ENCODE data around the gene MARK1.

DNA sequence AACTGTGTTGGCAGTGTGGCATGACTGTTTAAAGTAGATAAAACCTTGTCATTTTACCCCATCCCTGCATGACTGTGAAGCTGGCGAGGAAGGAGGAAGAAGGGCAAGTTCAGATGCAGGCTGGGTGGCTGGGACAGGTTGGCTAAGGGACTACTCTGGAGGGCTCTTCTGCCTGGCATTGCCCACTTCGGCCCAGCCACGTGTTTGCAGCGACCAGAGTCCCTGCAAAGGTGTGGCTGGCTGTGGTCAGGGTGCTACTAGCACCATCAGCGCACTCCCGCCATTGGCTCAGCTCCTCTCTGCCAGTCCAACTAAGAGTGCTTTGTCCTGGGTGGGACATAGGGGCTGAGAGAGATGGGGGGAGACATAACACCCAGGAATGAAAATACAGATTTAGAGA lies 169.4 kb downstream of the MARK1 start:
- TF ChIP-seq, protein P1, sequence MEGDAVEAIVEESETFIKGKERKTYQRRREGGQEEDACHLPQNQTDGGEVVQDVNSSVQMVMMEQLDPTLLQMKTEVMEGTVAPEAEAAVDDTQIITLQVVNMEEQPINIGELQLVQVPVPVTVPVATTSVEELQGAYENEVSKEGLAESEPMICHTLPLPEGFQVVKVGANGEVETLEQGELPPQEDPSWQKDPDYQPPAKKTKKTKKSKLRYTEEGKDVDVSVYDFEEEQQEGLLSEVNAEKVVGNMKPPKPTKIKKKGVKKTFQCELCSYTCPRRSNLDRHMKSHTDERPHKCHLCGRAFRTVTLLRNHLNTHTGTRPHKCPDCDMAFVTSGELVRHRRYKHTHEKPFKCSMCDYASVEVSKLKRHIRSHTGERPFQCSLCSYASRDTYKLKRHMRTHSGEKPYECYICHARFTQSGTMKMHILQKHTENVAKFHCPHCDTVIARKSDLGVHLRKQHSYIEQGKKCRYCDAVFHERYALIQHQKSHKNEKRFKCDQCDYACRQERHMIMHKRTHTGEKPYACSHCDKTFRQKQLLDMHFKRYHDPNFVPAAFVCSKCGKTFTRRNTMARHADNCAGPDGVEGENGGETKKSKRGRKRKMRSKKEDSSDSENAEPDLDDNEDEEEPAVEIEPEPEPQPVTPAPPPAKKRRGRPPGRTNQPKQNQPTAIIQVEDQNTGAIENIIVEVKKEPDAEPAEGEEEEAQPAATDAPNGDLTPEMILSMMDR (conservative IDR thresholded peaks at IDR 0.05; ENCODE audit: low read length): no peak
- TF ChIP-seq EZH2phosphoT487 (IDR thresholded peaks at IDR 0.05; ENCODE audit: borderline replicate concordance, low read depth, low read length): no peak
